Mucosa of stomach (tissue), 1 donor: Measurements from ENCODE around the gene FAXC.

Experiments
- H3K27me3 ChIP-seq: one replicate; pipeline ENCODE4 v1.7.0; 2013; ENCODE audit warnings: mild to moderate bottlenecking, low read length; ENCODE audit not compliant: control insufficient read depth, insufficient read depth
- H3K36me3 ChIP-seq: one replicate; pipeline ENCODE4 v1.7.0; 2013; ENCODE audit warnings: low read length; ENCODE audit not compliant: control insufficient read depth, insufficient read depth
- H3K4me1 ChIP-seq: one replicate; pipeline ENCODE4 v1.7.0; 2013; ENCODE audit warnings: mild to moderate bottlenecking, low read length; ENCODE audit not compliant: control insufficient read depth, insufficient read depth
- H3K4me3 ChIP-seq: one replicate; pipeline ENCODE4 v1.7.0; 2013; ENCODE audit warnings: low read length
- H3K9ac ChIP-seq: one replicate; pipeline ENCODE4 v1.7.0; 2013; ENCODE audit warnings: mild to moderate bottlenecking, low read length, moderate library complexity
- H3K9me3 ChIP-seq: one replicate; pipeline ENCODE4 v1.7.0; 2013; ENCODE audit warnings: mild to moderate bottlenecking, low read length, moderate library complexity; ENCODE audit not compliant: control insufficient read depth
- donor health status: Pancreatic carcinoma.

FAXC gene

DNA sequence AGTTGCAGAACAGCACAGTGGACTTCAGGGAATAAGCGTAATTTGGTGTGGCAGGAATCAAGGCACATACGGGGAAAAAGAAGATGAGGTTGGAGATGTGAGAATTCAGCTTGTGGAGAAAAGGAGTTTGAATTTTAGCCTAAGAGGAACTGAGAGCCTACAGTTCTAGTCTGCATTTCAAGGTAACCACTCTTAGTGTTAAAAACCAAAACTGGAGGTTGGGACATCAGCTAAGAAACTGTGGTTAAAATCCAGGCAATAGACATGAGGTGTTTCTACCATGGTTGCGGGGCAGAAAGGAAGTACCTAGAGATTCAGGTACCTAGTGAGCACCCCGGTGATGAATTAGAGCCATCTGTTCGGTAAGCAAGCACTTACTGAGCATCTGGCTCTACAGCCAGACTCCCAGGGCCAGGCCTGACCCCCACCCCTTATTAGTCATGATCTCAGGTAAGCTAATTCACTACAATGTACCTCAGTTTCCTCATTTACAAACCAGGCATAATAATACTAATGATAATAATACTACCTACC, 44.4 kb downstream of the FAXC start:
- H3K4me1 ChIP-seq, result no peaks in the 10 kb centered on the region
- no peaks in the 10 kb centered on the region for H3K27me3 ChIP-seq
- H3K9ac ChIP-seq, result no peak overlapping the region
- H3K36me3 ChIP-seq, result no peaks in the 10 kb centered on the region
- H3K9me3 ChIP-seq, result no peaks in the 10 kb centered on the region
- no peak overlapping the region for H3K4me3 ChIP-seq

DNA sequence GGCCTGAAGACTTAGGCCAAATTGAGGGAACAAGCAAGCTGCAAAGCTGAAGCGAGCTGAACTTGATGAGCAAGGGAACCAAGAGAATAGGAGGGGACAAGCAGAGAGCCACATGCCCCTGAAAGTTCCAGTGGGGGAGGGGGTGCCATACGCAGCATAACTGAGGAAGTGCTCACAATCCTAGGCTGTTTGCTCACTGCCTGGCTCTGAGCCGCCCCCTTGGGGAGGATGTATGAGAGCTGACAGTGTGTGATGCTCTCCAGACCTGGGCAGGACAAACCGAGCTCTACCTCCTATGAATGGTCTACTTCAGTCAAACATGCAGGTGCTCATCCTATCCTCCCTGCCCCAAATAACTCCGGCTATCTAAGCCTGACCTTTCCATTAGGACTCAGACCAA, 52.1 kb downstream of the FAXC start:
- Histone ChIP-seq H3K4me3 (no peak overlapping the region), H3K9ac (no peak overlapping the region), H3K9me3 (no peaks in the 10 kb centered on the region), H3K36me3 (no peaks in the 10 kb centered on the region), H3K4me1 (no peaks in the 10 kb centered on the region), H3K27me3 (no peaks in the 10 kb centered on the region)

DNA sequence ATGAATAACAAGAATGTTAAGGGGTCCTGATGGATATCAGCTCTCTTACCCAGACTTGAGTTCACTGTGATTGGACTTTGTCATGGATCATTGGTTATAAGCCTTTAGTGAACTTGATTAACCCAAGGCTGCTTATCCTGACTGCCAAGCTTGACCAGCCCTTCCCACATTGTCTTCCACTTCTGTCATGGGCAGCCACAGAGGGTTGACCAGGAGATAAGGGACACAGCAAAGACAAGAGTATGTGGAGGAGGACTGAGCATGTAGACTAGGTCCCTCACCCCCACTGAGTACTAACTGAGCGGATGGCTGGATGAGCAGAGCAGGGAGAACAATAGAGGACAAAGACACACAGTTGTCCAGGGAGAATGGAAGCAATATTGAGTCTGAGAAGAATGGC, 52.5 kb downstream of the FAXC start:
- Histone ChIP-seq H3K4me3 (no peak overlapping the region), H3K4me1 (no peaks in the 10 kb centered on the region), H3K27me3 (no peaks in the 10 kb centered on the region), H3K9me3 (no peaks in the 10 kb centered on the region), H3K9ac (no peak overlapping the region), H3K36me3 (no peaks in the 10 kb centered on the region)

DNA sequence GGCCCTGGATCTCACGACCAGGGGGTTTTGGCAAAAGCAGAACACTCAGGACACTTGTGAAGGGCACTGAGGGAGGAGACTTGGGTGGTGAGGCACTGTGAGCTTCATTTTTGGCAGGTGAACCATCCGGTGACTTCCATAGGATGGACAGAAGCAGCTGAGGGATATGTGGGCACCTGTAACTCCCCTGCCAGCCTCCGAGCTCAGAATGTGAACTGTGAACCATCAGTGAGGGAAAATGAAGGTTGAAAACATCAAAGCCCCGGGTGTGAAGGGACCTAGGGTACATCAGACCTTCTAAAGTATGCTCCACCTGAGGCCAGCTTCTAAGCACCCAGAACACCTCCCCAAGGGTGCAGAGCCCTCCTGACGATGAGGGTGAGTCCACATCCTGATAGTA, 53.2 kb downstream of the FAXC start:
- Histone ChIP-seq H3K9ac (no peak overlapping the region), H3K27me3 (no peaks in the 10 kb centered on the region), H3K4me3 (no peak overlapping the region), H3K4me1 (no peaks in the 10 kb centered on the region), H3K36me3 (no peaks in the 10 kb centered on the region), H3K9me3 (no peaks in the 10 kb centered on the region)

DNA sequence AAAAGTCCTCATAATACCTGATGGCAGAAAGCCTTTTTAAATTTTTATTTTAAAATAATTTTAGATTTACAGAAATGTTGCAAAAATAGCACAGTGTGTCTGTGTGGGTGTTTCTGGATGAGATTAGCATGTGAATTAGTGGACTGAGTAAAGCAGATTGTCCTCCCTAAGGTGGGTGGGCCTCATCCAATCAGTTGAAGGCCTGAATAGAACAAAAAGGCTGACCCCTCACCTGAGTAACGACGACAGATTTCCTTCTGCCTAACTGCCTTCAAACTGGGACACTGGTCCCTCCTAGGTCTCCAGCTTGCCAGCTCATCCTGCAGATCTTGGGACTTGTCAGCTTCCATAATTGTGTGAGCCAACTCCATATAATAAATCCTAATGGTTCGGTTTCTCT, 54.2 kb downstream of the FAXC start:
- H3K4me1 ChIP-seq, result no peaks in the 10 kb centered on the region
- no peaks in the 10 kb centered on the region for H3K27me3 ChIP-seq
- H3K9me3 ChIP-seq, result no peaks in the 10 kb centered on the region
- no peak overlapping the region for H3K9ac ChIP-seq
- no peak overlapping the region for H3K4me3 ChIP-seq
- no peaks in the 10 kb centered on the region for H3K36me3 ChIP-seq

DNA sequence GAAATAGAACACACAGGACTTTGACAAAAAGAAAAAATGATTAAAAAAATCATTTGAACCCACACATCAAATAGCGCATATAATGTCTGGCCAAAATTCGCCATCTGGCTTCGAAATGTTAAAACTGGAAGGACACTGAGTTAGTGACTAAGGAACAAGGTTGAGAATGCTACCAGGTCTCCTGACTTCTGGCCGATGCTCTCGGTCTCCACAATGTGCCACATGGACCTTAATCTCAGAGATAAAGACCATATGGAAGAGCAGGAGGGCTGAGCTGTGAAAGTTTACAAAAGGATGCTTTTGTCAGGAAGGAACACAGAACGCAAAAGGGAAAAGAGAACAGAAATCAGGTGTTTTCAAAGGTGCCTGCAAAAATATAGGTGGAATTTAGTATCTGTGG, 54.7 kb downstream of the FAXC start:
- H3K9me3 ChIP-seq, result no peaks in the 10 kb centered on the region
- no peaks in the 10 kb centered on the region for H3K36me3 ChIP-seq
- H3K27me3 ChIP-seq, result no peaks in the 10 kb centered on the region
- H3K4me1 ChIP-seq, result no peaks in the 10 kb centered on the region
- H3K9ac ChIP-seq, result no peak overlapping the region
- H3K4me3 ChIP-seq, result no peak overlapping the region

DNA sequence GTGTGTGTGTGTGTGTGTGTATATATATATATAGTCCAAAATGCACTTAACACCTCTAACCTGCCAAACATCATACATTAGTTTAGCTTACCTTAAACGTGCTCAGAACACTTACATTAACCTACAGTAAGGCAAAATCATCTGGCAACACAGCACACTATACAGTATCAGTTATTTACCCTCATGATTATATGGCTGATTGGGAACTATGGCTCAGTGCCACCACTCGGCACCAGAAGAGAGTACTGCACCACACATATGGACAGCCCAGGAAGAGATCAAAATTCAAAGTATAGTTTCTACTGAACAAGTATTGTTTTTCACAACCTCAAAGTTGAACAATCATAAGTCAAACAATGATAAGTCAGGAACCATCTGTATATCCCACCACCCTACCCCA, 59.8 kb downstream of the FAXC start:
- Histone ChIP-seq H3K9me3 (no peaks in the 10 kb centered on the region), H3K27me3 (no peaks in the 10 kb centered on the region), H3K4me1 (no peaks in the 10 kb centered on the region), H3K36me3 (no peaks in the 10 kb centered on the region), H3K9ac (no peak overlapping the region), H3K4me3 (no peak overlapping the region)

DNA sequence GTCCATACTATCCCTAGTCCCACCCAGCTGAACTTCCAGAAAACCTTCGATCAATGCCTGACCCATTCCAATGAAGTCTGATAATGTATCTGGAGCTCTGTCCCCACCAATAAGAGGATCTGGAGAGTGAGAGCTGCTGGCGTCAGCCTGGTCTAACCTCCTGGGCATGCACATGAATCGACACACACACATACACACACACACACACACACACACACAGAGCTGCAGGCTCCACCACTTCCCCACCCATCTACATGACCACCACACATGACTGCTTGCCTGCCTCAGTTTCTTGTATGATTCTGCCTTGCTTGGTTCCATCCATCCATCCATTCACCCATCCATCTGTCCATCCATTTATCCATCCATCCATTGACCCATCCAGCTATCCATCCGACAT, 60.8 kb downstream of the FAXC start:
- no peaks in the 10 kb centered on the region for H3K4me1 ChIP-seq
- H3K27me3 ChIP-seq, result no peaks in the 10 kb centered on the region
- H3K4me3 ChIP-seq, result no peak overlapping the region
- H3K9ac ChIP-seq, result no peak overlapping the region
- no peaks in the 10 kb centered on the region for H3K9me3 ChIP-seq
- H3K36me3 ChIP-seq, result no peaks in the 10 kb centered on the region

DNA sequence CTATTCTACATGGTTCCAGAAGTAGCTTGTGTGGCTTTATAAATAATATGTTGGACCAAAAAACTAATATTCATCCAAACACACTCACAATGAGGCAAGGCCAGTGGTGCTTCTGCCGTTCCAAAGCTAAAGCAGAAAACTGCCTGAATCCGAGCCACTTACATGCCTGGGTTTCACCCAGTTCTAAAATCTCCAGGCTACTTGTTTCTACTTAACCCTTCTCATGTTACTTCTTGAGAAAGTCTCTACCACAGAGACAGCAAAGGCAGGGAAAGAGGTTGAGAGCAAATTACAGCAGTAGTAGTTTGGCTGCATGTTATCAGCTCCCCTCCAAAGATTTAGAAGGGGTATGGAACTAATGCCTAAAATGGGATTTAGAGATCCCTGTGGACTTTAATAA, 62.0 kb downstream of the FAXC start:
- no peaks in the 10 kb centered on the region for H3K9me3 ChIP-seq
- no peaks in the 10 kb centered on the region for H3K4me1 ChIP-seq
- H3K9ac ChIP-seq, result no peak overlapping the region
- H3K4me3 ChIP-seq, result no peak overlapping the region
- no peaks in the 10 kb centered on the region for H3K36me3 ChIP-seq
- H3K27me3 ChIP-seq, result no peaks in the 10 kb centered on the region

DNA sequence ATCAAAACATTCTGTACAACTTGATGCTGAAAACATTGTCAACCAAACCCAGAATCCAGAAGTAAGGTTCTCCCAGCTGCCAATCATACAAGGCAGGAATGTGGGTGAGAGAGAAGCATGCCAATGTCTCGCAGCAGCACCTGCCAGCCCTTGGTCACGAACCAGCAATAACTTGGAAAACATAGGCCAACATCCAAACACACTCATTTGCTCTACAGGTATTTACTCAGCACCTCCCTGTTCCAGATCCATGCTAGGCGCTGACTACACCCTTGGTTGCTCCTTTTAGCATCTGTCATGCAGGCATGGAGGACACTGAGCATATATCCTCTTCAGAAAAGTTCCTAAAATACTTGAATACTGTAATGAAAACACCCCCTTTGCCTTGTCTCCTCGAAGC, 63.6 kb downstream of the FAXC start:
- Histone ChIP-seq H3K9ac (no peak overlapping the region), H3K4me1 (no peaks in the 10 kb centered on the region), H3K4me3 (no peak overlapping the region), H3K9me3 (no peaks in the 10 kb centered on the region), H3K36me3 (no peaks in the 10 kb centered on the region), H3K27me3 (no peaks in the 10 kb centered on the region)

DNA sequence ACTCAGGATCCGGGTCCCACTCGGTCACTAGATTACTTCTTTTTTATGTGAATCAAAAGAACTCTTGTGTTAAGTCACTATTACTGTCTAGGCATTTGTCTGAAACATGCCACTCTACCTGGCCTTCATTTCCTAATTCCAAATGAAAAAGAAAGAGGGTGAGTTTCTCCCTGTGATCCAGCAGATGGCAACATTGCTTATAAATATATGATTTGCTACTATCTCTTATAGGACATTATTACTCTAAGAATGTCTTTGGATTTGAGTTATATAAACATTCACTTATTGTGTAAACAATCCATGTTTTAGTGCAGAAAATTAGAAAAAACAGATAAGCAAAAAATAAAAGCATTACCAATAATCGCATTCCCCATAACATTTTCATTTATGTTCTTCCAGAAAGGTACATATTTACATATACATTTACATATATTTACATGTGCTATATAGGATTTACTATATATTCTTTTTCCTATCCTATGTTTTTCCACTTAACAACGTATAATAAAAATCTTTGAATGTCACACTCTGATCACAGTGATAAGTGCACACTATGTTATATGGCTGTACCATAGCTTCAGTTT, 66.9 kb downstream of the FAXC start:
- H3K9me3 ChIP-seq, result no peaks in the 10 kb centered on the region
- no peak overlapping the region for H3K9ac ChIP-seq
- H3K4me1 ChIP-seq, result no peaks in the 10 kb centered on the region
- H3K27me3 ChIP-seq, result no peaks in the 10 kb centered on the region
- no peak overlapping the region for H3K4me3 ChIP-seq
- no peaks in the 10 kb centered on the region for H3K36me3 ChIP-seq

DNA sequence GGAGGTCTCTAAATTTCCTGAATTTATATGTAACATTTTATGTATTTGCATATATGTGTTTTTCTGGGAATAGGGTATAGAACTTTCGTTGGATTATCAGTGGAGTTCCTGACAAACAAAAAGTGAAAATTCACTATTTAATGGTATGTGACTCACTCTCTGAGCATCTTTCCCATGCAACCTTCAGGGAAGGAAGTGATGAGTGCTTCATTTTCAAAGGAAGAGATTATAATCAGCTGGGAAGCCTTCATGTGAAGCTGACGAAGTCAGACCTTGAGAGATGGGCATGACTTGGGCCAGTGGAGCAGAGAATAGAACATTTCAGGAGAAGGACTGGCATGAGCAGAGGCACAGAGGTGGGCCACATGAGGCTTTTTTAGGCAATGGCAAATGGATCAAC, 72.7 kb downstream of the FAXC start:
- Histone ChIP-seq H3K27me3 (no peaks in the 10 kb centered on the region), H3K9ac (no peak overlapping the region), H3K9me3 (no peaks in the 10 kb centered on the region), H3K4me1 (no peaks in the 10 kb centered on the region), H3K36me3 (no peaks in the 10 kb centered on the region), H3K4me3 (no peak overlapping the region)

DNA sequence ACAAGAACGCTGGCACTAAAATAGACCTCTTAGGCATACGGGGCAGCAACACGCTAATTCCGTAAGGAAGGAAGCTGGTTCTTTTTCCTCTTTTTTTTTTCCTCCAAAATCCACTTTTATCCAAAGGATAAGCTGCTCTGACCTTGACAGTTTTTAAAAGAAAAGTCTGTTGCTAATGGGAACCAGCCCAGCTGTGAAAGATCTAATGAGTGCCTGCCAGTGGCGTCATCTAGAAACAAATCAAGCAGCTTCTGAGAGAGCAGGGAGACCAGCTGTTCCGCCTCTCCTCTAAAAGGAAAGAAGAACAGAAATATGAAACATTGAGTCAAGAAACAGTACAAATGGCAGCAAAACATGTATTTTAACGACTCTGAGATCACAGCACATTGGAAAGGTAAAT, 78.6 kb downstream of the FAXC start:
- no peaks in the 10 kb centered on the region for H3K9me3 ChIP-seq
- no peak overlapping the region for H3K9ac ChIP-seq
- H3K4me1 ChIP-seq, result no peaks in the 10 kb centered on the region
- no peaks in the 10 kb centered on the region for H3K27me3 ChIP-seq
- H3K36me3 ChIP-seq, result no peaks in the 10 kb centered on the region
- H3K4me3 ChIP-seq, result no peak overlapping the region
